RPMI8226 (cell line): ENCODE data around the gene PPP1R14C.

Source experiments
- DNase-seq: peaks from one replicate; pipeline ENCODE4 v3.0.0-alpha.2; 2015

PPP1R14C gene

DNA sequence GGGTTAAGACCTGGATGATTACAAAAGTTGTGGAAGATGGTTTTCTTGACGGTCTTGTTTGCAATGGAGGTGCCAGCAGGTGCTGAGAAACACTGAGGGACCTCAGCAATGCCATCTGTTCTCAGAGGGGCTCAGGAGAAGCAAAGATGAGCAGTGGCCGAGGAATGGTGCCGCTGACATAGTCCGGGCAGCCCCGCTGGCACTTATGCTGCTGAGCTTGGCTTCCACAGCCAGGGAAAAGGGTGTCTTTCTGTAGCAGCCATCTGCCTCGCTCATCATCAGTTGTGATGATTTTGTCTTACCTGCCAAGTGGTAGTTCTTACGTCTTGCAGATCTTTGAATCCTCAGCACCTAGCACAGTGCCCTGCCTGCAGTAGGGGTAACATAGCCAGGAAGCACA is 55.7 kb downstream of the PPP1R14C start:
- no peak for DNase-seq

DNA sequence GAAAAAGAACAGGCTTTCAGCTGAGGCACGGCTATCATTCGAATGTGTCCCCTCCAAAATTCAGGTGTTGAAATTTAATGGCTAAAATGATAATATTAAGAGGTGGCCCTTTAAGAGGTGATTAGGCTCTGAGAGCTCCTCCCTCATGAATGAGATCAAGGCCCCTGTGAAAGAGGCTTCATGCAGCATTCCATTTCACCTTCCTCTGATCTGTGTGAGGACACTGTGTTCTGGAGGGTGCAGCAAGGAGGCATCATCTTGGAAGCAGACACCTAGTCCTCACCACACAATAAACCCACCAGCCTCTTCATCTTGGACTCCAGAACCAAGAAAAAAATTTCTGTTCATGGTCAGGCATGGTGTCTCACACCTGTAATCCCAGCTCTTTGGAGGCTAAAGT is 56.4 kb downstream of the PPP1R14C start:
- DNase-seq, result no peak

- DNase-seq, result no peak
Measured at GRCh38 chr6:150200428-150201100, 57.7 kb downstream of the PPP1R14C start.

DNA sequence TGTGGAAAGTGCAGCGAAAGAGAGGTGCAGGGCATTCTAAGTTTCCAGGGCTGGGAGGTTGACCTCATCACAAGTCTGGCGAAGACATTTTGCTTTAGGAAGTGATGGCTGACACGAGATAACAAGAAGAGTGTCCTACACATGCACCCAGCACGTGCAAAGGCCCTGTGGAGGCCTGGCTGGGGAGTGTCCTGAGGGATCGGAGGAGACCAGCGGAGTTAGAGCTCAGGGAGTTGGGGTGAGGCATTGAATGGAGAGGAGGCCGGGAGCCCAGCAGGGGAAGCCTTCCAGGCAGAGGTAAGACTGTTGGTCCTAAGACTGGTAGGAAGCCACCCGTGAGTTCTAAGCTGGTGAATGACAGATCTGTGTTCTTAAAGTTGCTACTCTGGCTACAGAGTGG is 58.4 kb downstream of the PPP1R14C start:
- DNase-seq, result no peak

DNA sequence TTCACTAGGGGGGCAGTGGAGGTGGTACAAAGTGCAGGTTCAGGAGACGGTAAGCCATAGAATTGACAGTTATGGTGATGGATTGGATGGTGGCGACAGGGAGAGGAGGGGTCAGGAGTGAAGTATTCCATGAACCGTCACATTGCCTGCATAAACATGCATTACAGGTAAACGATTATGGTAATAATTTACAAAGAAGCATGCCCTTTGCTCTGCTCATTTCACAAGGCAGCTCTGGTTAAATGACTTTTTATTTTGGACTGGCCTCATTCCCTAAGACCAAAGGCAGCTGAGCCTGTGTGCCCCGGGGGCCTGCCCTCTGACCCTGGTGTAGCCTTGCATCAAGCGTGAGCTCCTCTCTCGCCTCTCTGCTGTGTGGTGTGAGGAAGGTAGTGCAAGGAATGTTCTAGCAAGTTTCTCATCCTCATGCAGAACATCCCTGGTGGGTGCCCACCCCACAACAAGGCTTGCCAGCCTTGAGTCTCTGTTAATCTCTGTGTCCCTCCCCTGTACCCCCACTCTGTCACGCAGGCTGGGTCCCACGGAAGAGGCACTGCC is 59.0 kb downstream of the PPP1R14C start:
- no peak for DNase-seq

DNA sequence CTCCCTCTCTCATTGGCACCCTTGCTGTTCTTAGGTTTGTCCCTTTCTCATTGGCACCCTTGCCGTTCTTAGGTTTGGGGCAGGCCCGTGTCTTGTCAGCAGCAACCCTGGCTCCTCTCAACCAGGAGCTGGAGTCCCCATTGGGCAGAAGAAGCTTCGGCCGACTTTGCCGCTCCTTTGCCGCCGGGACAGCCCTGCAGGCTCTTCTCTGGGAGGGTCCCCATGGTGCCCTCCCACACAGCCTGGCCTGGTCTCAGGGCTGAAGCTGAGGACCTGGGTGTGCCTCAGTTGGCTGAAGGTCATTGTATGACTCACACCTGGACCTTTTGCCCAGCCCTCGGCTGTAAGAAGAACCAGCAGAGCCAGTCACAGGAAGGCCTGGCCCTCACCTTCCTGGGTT is 59.6 kb downstream of the PPP1R14C start:
- no peak for DNase-seq

GRCh38 chr6:150202934-150203333 is 60.1 kb downstream of the PPP1R14C start:
- no peak for DNase-seq

- no peak for DNase-seq
Measured at GRCh38 chr6:150203378-150203777, 60.5 kb downstream of the PPP1R14C start.

DNA sequence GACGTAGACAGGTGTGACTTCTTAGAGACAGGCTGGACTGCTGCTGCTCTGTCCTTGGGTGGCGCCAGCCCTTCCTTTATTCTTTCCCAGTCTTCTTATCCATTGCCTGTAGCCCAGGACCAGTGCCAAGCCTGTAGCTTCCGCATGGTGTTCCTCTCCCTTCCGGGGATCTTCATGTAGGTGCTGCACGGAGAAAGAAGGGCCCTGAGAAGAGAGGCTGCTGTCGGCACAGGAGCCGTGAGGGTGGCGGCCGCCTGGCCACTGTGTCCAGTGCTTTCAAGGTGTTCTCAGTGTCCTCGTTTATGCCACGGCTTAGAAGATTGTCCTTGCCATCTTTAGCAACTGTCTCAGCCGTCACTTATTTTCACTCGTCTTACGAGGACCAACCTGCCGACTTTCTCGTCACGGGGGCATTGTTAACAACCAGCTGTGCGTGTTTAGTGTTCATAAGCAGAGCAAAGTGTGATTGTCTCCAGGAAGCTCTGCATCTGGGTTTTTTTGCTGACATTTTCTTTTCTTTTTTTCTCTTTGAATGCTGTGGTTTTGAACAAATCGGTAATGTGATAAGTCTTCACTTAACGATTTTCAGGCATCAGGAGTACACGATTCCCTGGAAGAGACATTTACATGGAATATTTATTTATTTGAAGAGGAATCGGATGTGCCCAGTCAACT is 61.2 kb downstream of the PPP1R14C start:
- peak; percentile 70 for DNase-seq

- DNase-seq, result peak; percentile 89
Measured at GRCh38 chr6:150204705-150205472, 62.0 kb downstream of the PPP1R14C start.

- no peak for DNase-seq
Measured at GRCh38 chr6:150207931-150208570, 65.2 kb downstream of the PPP1R14C start.

DNA sequence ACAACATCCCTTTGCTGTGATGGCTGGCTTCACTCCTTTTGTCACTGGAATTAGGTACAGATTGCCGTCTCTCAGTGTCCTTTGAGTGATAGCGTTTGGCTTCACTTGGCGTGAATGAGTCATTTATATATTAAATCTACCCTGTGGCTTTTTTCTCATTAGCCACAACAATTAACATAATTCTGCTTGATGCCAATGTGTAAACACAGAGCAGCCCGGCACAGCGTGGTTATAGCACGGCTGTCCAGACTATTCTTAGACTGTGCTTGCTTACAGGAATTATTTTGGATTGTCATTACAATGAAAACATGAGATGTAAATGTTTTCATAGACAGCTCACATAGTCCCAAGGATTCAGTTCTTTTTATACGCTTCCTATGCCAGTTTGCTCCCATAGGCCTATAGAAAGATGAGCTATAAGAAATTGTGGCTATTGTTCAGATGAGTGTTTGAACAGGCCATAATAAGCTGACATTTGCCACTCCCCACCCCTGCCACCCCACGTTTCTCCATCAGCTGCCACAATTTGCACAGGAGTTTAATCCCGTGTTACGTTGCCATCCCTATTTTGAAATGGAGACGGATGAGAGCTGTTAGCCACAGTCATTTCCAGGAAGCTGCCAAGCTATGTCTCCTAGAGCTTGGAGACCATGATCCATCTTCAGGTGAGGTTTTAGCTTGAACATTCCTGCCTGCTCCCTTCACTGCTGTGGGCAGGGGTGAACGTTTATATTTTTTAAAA is 65.9 kb downstream of the PPP1R14C start:
- no peak for DNase-seq

- no peak for DNase-seq
Measured at GRCh38 chr6:150209415-150209814, 66.6 kb downstream of the PPP1R14C start.

DNA sequence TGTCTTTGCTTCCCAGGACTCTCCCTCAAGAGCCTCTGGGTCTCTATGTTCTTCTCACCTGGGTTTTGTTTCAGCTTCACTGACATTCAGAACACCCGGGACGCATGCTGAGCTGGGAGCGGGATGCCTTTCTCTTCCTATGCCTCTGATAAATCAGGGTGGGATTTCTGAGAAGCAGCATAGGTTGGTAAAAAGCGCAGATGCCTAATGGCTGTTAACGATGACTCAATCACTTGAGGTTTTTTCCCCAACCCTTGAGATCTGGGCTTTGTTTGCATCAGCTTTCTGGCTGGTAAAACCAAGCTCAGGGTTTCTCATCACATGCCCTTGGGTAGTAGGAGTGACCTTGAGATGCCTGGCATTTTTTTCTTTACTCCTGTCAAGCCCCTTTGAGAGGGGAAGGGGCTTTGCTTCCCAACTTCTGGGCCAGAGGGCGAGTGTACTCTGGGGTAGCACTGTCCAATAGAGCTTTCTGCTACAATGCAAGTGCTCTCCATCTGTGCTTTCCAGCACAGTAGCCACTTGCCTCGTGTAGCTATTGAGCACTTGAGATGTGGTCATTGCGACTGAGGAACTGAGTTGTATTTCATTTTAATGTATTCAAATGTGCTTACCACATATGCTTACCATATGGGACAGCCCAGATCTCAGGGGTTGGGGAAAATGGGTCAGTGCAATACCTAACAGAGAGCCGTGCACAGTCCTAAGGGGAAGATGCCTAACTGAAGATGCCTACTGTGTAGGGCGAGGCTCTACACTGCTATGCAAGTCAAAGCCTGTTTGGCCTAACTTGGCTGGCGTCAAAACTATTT is 69.1 kb downstream of the PPP1R14C start:
- no peak for DNase-seq

- peak; percentile 29 for DNase-seq
Measured at GRCh38 chr6:150212778-150213177, 69.9 kb downstream of the PPP1R14C start.

DNA sequence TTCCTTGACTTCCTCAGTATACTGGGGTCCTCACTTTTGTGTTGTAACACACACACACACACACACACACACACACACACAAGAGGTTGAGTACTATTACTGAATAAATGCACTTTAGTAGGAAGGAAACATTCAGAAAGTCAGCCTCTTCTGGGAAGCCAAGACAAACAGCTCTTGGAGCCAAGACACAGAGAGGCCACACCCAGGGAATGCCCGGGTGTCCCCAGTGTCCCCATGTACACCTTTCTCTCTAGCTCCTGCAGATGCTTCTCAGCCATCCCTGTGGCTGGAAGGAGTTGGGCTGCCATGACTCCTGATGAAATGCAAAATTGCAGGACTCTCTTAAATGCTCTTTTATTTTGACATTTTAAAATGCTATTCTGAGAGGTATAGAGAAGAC is 70.5 kb downstream of the PPP1R14C start:
- DNase-seq, result no peak

DNA sequence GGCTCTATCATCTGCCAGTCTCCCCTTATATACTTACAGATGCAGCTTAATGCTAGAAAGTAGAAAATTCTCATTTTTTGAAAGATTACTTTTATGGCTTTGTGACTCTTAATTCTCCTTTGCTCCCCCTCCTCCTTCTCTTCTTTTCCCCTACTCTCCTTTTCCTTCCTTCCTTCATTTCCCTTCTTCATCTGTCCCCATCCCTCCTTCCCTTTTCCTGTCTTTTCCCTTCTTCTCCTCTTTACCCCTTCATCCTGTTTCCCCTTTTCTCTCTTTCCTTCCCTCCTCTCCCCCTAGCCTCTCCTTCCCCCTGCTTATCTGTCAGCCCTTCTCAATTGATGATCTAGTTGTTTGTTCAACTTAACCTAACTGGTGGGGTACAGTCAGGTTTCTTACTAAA is 71.5 kb downstream of the PPP1R14C start:
- DNase-seq, result no peak

DNA sequence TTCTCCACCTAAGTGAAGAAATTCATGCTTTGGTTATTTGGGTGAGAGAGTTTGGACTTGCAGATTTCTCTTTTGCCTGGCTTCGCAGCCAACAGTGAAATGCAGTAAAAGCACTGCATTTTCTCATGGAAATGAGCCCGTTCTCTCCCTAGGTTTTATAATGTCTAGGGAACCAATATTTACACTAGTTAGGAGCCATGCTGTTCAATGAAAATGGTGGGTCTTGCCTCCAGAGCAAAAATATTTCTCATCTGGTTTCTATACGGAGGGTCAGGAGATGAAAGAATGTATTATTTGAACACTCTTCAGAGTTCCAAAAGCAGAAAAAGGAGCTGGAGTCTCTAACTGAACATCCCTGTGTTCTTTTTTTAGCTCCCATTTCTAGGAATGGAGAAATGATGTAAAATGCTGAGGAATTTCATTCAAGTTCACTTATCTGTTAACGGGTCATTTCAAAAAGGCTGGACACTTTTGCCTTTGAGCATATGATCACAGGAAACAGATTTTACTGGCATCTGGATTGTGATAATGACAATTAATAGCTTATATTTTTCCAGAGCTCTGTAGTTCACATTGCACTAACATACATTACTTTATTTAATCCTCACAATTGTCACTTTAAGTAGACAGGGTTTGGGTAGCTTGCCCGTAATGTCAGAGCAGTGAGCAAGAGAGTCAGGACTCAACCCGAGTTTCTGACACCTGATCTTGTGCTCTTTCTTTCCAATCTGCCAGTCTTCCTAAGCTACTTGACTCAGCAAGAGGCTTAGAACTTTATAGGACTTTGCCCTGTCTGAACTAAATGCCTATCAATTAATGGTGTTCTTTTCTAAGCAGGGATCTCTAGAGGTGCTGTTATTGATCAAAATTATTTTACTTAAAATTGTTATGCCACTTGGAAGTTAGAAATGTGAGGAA is 78.0 kb downstream of the PPP1R14C start:
- DNase-seq, result no peak

DNA sequence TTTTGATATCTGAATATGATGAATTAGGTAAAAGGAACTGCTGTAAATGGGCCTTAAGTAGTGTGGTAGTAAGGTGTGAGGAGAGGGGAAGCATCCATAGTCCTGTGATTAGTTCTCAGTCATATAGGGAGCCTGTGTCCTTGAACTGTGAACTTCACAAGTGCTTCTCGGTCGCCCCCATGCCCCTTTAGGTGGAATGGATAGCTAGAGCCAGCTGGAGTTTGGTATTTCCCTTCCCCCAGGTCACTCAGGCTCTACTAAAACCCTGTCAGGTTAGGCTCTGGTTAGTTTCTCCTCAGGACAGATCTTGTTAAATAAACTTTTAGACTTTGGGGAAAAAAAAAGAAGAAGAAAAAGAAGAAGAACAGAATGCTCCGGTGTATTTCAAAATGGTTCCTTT is 82.0 kb downstream of the PPP1R14C start:
- DNase-seq, result no peak

GRCh38 chr6:150227281-150227680 is 84.4 kb downstream of the PPP1R14C start:
- no peak for DNase-seq
